A172 (cell line): Measurements from ENCODE around the gene FUT4. TPM values are rescaled to one million over a fixed set of nuclear protein-coding genes. Genes with fewer than 3 reads are reported as not detected.
"Not testable (repeated sequence)": the region's sequence is repeated elsewhere in the genome, so short reads cannot be mapped to it uniquely, and the experiment has no call there.

Experiments used
- DNase-seq: peaks from one replicate; pipeline ENCODE4 v3.0.0-alpha.2; 2015; ENCODE audit warnings: low spot score
- total RNA-seq: library from RNA; depleted of rRNA; stranded (reverse); fragments of >200 nt; shearing (Covaris generic); gene quantifications from 2 replicates; pipeline ENCODE4 v1.2.3, GENCODE V29; 2014; rRNA removed

Gene FUT4
- total RNA-seq = 1.00 and 1.2 TPM in 2 replicates

GRCh38 chr11:94543695-94544645 is at the start of gene FUT4:
Gene FUT4, plus strand, starts transcription at chr11:94543921. Its CDS starts 213 bp downstream, at chr11:94544134.
- peak; percentile 60 for DNase-seq

GRCh38 chr11:94494126-94494680 is 49.5 kb upstream of the FUT4 start:
- no peak for DNase-seq

GRCh38 chr11:94500181-94500580 is 43.5 kb upstream of the FUT4 start:
- no peak for DNase-seq

GRCh38 chr11:94501522-94501921 is 42.2 kb upstream of the FUT4 start:
- no peak for DNase-seq

GRCh38 chr11:94504689-94505293 is 38.9 kb upstream of the FUT4 start:
- no peak for DNase-seq

GRCh38 chr11:94506513-94506912 is 37.2 kb upstream of the FUT4 start:
- not testable (repeated sequence) for DNase-seq

- DNase-seq = no peak
Observed at GRCh38 chr11:94507485-94507884, 36.2 kb upstream of the FUT4 start.

- no peak for DNase-seq
Observed at GRCh38 chr11:94511932-94512781, 31.6 kb upstream of the FUT4 start, which contains the start of gene C11orf97. Gene C11orf97, plus strand, starts transcription at chr11:94512461. Its CDS starts 68 bp downstream, at chr11:94512529.

GRCh38 chr11:94513091-94513490 is 30.6 kb upstream of the FUT4 start:
- no peak for DNase-seq

- DNase-seq = no peak
Observed at GRCh38 chr11:94515398-94515797, 28.3 kb upstream of the FUT4 start.

GRCh38 chr11:94516725-94517124 is 27.0 kb upstream of the FUT4 start:
- DNase-seq = no peak

- DNase-seq = no peak
Observed at GRCh38 chr11:94518300-94518699, 25.4 kb upstream of the FUT4 start.

GRCh38 chr11:94519478-94520084 is 24.1 kb upstream of the FUT4 start:
- DNase-seq = no peak

GRCh38 chr11:94521684-94522083 is 22.0 kb upstream of the FUT4 start:
- no peak for DNase-seq

- DNase-seq = no peak
Observed at GRCh38 chr11:94524341-94524740, 19.4 kb upstream of the FUT4 start.

- DNase-seq = peak; percentile 13
Observed at GRCh38 chr11:94525546-94526324, 18.0 kb upstream of the FUT4 start.

GRCh38 chr11:94526645-94527438 is 16.9 kb upstream of the FUT4 start:
- no peak for DNase-seq

GRCh38 chr11:94528551-94528950 is 15.2 kb upstream of the FUT4 start:
- DNase-seq = no peak

- no peak for DNase-seq
Observed at GRCh38 chr11:94532211-94532610, 11.5 kb upstream of the FUT4 start.

- DNase-seq = no peak
Observed at GRCh38 chr11:94533206-94533605, 10.5 kb upstream of the FUT4 start.
